Measurements from ENCODE around the gene PTPRD.

The PTPRD gene

GRCh38 chr9:10612641-10613398 is at the start of gene PTPRD:
Gene PTPRD, minus strand, starts transcription at chr9:10613002.
- DNase-seq (ENCODE audit: low spot score), result peak; percentile 80

- no peak for DNase-seq (ENCODE audit: low spot score)
Measured at GRCh38 chr9:10661994-10662393, 49.2 kb upstream of the PTPRD start.

- no peak for DNase-seq (ENCODE audit: low spot score)
Measured at GRCh38 chr9:10661376-10661775, 48.6 kb upstream of the PTPRD start.

- DNase-seq (ENCODE audit: low spot score), result no peak
Measured at GRCh38 chr9:10651012-10651411, 38.2 kb upstream of the PTPRD start.

- DNase-seq (ENCODE audit: low spot score), result no peak
Measured at GRCh38 chr9:10649076-10649475, 36.3 kb upstream of the PTPRD start.

GRCh38 chr9:10633785-10634184 is 21.0 kb upstream of the PTPRD start:
- peak; percentile 18 for DNase-seq (ENCODE audit: low spot score)

- DNase-seq (ENCODE audit: low spot score), result no peak
Measured at GRCh38 chr9:10614196-10614800, 1.5 kb upstream of the PTPRD start.

- no peak for DNase-seq (ENCODE audit: low spot score)
Measured at GRCh38 chr9:10613419-10613818, 617 bp upstream of the PTPRD start.

GRCh38 chr9:10605388-10605787 is 7.4 kb downstream of the PTPRD start:
- DNase-seq (ENCODE audit: low spot score), result no peak

- DNase-seq (ENCODE audit: low spot score), result no peak
Measured at GRCh38 chr9:10604927-10605326, 7.9 kb downstream of the PTPRD start.

GRCh38 chr9:10597801-10598200 is 15.0 kb downstream of the PTPRD start:
- DNase-seq (ENCODE audit: low spot score), result no peak

- no peak for DNase-seq (ENCODE audit: low spot score)
Measured at GRCh38 chr9:10594482-10594881, 18.3 kb downstream of the PTPRD start.

GRCh38 chr9:10586407-10586806 is 26.4 kb downstream of the PTPRD start:
- no peak for DNase-seq (ENCODE audit: low spot score)

- DNase-seq (ENCODE audit: low spot score), result no peak
Measured at GRCh38 chr9:10571699-10572098, 41.1 kb downstream of the PTPRD start.

- DNase-seq (ENCODE audit: low spot score), result no peak
Measured at GRCh38 chr9:10566848-10567247, 46.0 kb downstream of the PTPRD start.

GRCh38 chr9:10562581-10563343 is 50.0 kb downstream of the PTPRD start:
- no peak for DNase-seq (ENCODE audit: low spot score)

- DNase-seq (ENCODE audit: low spot score), result no peak
Measured at GRCh38 chr9:10548348-10548747, 64.5 kb downstream of the PTPRD start.

- no peak for DNase-seq (ENCODE audit: low spot score)
Measured at GRCh38 chr9:10538073-10538472, 74.7 kb downstream of the PTPRD start.

- no peak for DNase-seq (ENCODE audit: low spot score)
Measured at GRCh38 chr9:10534850-10535249, 78.0 kb downstream of the PTPRD start.

- DNase-seq (ENCODE audit: low spot score), result no peak
Measured at GRCh38 chr9:10525972-10526371, 86.8 kb downstream of the PTPRD start.

- no peak for DNase-seq (ENCODE audit: low spot score)
Measured at GRCh38 chr9:10523164-10523563, 89.6 kb downstream of the PTPRD start.

- no peak for DNase-seq (ENCODE audit: low spot score)
Measured at GRCh38 chr9:10512144-10512543, 100.7 kb downstream of the PTPRD start.

GRCh38 chr9:10488937-10489336 is 123.9 kb downstream of the PTPRD start:
- DNase-seq (ENCODE audit: low spot score), result no peak

Data from iPS-NIHi11 (cell line).